HK-2 (cell line): ENCODE measurements around the gene SPEM3.

Experiments used
- DNase-seq: peaks from one replicate; pipeline ENCODE4 v3.0.0-alpha.2; 2018; ENCODE audit not compliant: unreplicated experiment

Gene SPEM3

GRCh38 chr17:7428557-7428956 lies at the start of gene SPEM3:
Gene SPEM3, plus strand, starts transcription at chr17:7428857. Its CDS starts 46 bp downstream, at chr17:7428903.
- no peak for DNase-seq

- DNase-seq: no peak
Measured at GRCh38 chr17:7379134-7379533, 49.5 kb upstream of the SPEM3 start.

GRCh38 chr17:7380321-7380720 lies 48.3 kb upstream of the SPEM3 start:
- no peak for DNase-seq

GRCh38 chr17:7380855-7381683 lies 47.6 kb upstream of the SPEM3 start, which contains the start of gene TNK1:
Gene TNK1, plus strand, starts transcription at chr17:7381089. Its CDS starts 1,838 bp downstream, at chr17:7382927.
- DNase-seq: peak; percentile 64

GRCh38 chr17:7382901-7383300 lies 45.8 kb upstream of the SPEM3 start:
- no peak for DNase-seq

GRCh38 chr17:7383371-7383741 lies 45.3 kb upstream of the SPEM3 start:
- no peak for DNase-seq

GRCh38 chr17:7383742-7384488 lies 44.7 kb upstream of the SPEM3 start:
- DNase-seq: no peak

GRCh38 chr17:7384489-7385081 lies 44.1 kb upstream of the SPEM3 start:
- no peak for DNase-seq

GRCh38 chr17:7388856-7389255 lies 39.8 kb upstream of the SPEM3 start:
- no peak for DNase-seq

- no peak for DNase-seq
Measured at GRCh38 chr17:7389924-7390910, 38.4 kb upstream of the SPEM3 start.

GRCh38 chr17:7391307-7391706 lies 37.4 kb upstream of the SPEM3 start:
- DNase-seq: no peak

GRCh38 chr17:7392696-7393612 lies 35.7 kb upstream of the SPEM3 start:
- no peak for DNase-seq

GRCh38 chr17:7393613-7394451 lies 34.8 kb upstream of the SPEM3 start:
- no peak for DNase-seq

- DNase-seq: peak; percentile 88
Measured at GRCh38 chr17:7394452-7395191, 34.0 kb upstream of the SPEM3 start, which contains the start of gene PLSCR3. Gene PLSCR3, minus strand, starts transcription at chr17:7394525. Its CDS starts 415 bp downstream, at chr17:7394110.

- DNase-seq: no peak
Measured at GRCh38 chr17:7396147-7396546, 32.5 kb upstream of the SPEM3 start.

- no peak for DNase-seq
Measured at GRCh38 chr17:7398612-7399011, 30.0 kb upstream of the SPEM3 start.

GRCh38 chr17:7403043-7403726 lies 25.5 kb upstream of the SPEM3 start:
- DNase-seq: no peak

- no peak for DNase-seq
Measured at GRCh38 chr17:7403727-7403976, 25.0 kb upstream of the SPEM3 start.
